ENCODE measurements around the gene CASK. TPM values are rescaled to one million over a fixed set of nuclear protein-coding genes. Genes with fewer than 3 reads are reported as not detected.

Gene CASK
- total and polyA plus RNA-seq, 2 donors from 2014 or later = 15.9 to 58.9 TPM

- FAIRE-seq = no peak
- no peak overlapping the region for H3K4me3 ChIP-seq (ENCODE audit: low read length in 3 of 3)
These were observed 14.3 kb downstream of the CASK start for GRCh38 chrX:41909068-41909467.

GRCh38 chrX:41906515-41907187, 16.7 kb downstream of the CASK start:
- Histone ChIP-seq H3K36me3 (ENCODE audit: control insufficient read depth in 2 of 3, insufficient read depth in 3 of 3, low read length in 3 of 3) (no peaks in the 10 kb centered on the region), H3K27ac (ENCODE audit: low read depth in 2 of 2, low read length in 2 of 2) (no peak overlapping the region), H3K4me1 (ENCODE audit: control insufficient read depth in 2 of 3, insufficient read depth in 2 of 3, low read depth in 1 of 3, low read length in 3 of 3) (no peaks in the 10 kb centered on the region), H3K9ac (ENCODE audit: low read length in 3 of 3) (no peak overlapping the region), H3K27me3 (ENCODE audit: control insufficient read depth, insufficient read depth, low read length) (no peaks in the 10 kb centered on the region), H3K4me3 (ENCODE audit: low read length in 3 of 3) (no peak overlapping the region), H3K9me3 (ENCODE audit: control insufficient read depth in 2 of 3, insufficient read depth in 1 of 3, low read length in 3 of 3) (no peaks in the 10 kb centered on the region)
- DNase-seq (no peak), FAIRE-seq (no peak)
- no peak for TF ChIP-seq CTCF (IDR thresholded peaks at IDR 0.05; ENCODE audit: borderline replicate concordance, extremely low read depth, insufficient read depth)
- intact Hi-C loops (cut with DNase I) = no loop called here

More at GRCh38 chrX:41909068-41909467, 14.3 kb downstream of the CASK start:
- intact Hi-C loops (cut with DNase I) = no loop called here
- Histone ChIP-seq H3K4me1 (ENCODE audit: control insufficient read depth in 2 of 3, insufficient read depth in 2 of 3, low read depth in 1 of 3, low read length in 3 of 3) (no peaks in the 10 kb centered on the region), H3K27ac (ENCODE audit: low read depth in 2 of 2, low read length in 2 of 2) (no peak overlapping the region), H3K9me3 (ENCODE audit: control insufficient read depth in 2 of 3, insufficient read depth in 1 of 3, low read length in 3 of 3) (no peaks in the 10 kb centered on the region), H3K36me3 (ENCODE audit: control insufficient read depth in 2 of 3, insufficient read depth in 3 of 3, low read length in 3 of 3) (no peaks in the 10 kb centered on the region), H3K27me3 (ENCODE audit: control insufficient read depth, insufficient read depth, low read length) (no peaks in the 10 kb centered on the region), H3K9ac (ENCODE audit: low read length in 3 of 3) (no peak overlapping the region)
- DNase-seq = no peak
- TF ChIP-seq CTCF (IDR thresholded peaks at IDR 0.05; ENCODE audit: borderline replicate concordance, extremely low read depth, insufficient read depth) = no peak

GRCh38 chrX:41903544-41903943, 19.8 kb downstream of the CASK start:
- Histone ChIP-seq H3K27ac (ENCODE audit: low read depth in 2 of 2, low read length in 2 of 2) (no peak overlapping the region), H3K4me3 (ENCODE audit: low read length in 3 of 3) (no peak overlapping the region), H3K9me3 (ENCODE audit: control insufficient read depth in 2 of 3, insufficient read depth in 1 of 3, low read length in 3 of 3) (no peaks in the 10 kb centered on the region), H3K27me3 (ENCODE audit: control insufficient read depth, insufficient read depth, low read length) (no peaks in the 10 kb centered on the region), H3K4me1 (ENCODE audit: control insufficient read depth in 2 of 3, insufficient read depth in 2 of 3, low read depth in 1 of 3, low read length in 3 of 3) (no peaks in the 10 kb centered on the region), H3K9ac (ENCODE audit: low read length in 3 of 3) (no peak overlapping the region), H3K36me3 (ENCODE audit: control insufficient read depth in 2 of 3, insufficient read depth in 3 of 3, low read length in 3 of 3) (no peaks in the 10 kb centered on the region)
- FAIRE-seq = no peak
- intact Hi-C loops (cut with DNase I) = no loop called here
- DNase-seq = no peak
- TF ChIP-seq CTCF (IDR thresholded peaks at IDR 0.05; ENCODE audit: borderline replicate concordance, extremely low read depth, insufficient read depth) = no peak

- intact Hi-C loops (cut with DNase I) = no loop called here
- H3K9ac ChIP-seq (ENCODE audit: low read length in 3 of 3) = no peak overlapping the region
- no peak for TF ChIP-seq CTCF (IDR thresholded peaks at IDR 0.05; ENCODE audit: borderline replicate concordance, extremely low read depth, insufficient read depth)
- peak; percentile 51 for FAIRE-seq
- no peak for DNase-seq
- no peaks in the 10 kb centered on the region for H3K36me3 ChIP-seq (ENCODE audit: control insufficient read depth in 2 of 3, insufficient read depth in 3 of 3, low read length in 3 of 3)
- no peaks in the 10 kb centered on the region for H3K4me1 ChIP-seq (ENCODE audit: control insufficient read depth in 2 of 3, insufficient read depth in 2 of 3, low read depth in 1 of 3, low read length in 3 of 3)
- no peaks in the 10 kb centered on the region for H3K9me3 ChIP-seq (ENCODE audit: control insufficient read depth in 2 of 3, insufficient read depth in 1 of 3, low read length in 3 of 3)
- H3K4me3 ChIP-seq (ENCODE audit: low read length in 3 of 3) = no peak overlapping the region
- H3K27ac ChIP-seq (ENCODE audit: low read depth in 2 of 2, low read length in 2 of 2) = no peak overlapping the region
- no peaks in the 10 kb centered on the region for H3K27me3 ChIP-seq (ENCODE audit: control insufficient read depth, insufficient read depth, low read length)
These were observed 23.0 kb downstream of the CASK start for GRCh38 chrX:41900321-41900720.

Measured in kidney (tissue), 14 donors.